H1 (cell line): ENCODE data around the gene NR1D2. TPM values are rescaled to one million over a fixed set of nuclear protein-coding genes. Genes with fewer than 3 reads are reported as not detected.

Source experiments
- CTCF ChIA-PET: fragments of 300-600 bp; sonication (Branson Sonifier 250); formaldehyde crosslinking; loops from one replicate; lab custom pipeline; 2021; ENCODE audit not compliant: partially characterized antibody; lab: Charles Lee
- POLR2A ChIA-PET: fragments of 300-600 bp; sonication (Branson Sonifier 250); formaldehyde crosslinking; loops from one replicate; lab custom pipeline; 2021; ENCODE audit warnings: inconsistent platforms; ENCODE audit not compliant: partially characterized antibody; lab: Charles Lee
- DNase-seq, 2 experiments: peaks; one replicate each; pipeline versions ENCODE4 v3.0.0 to v3.0.0-alpha.2; 2010 to 2022; ENCODE audit warnings: low spot score in 2 of 2, low read depth in 1 of 2, mixed read lengths in 1 of 2
- FAIRE-seq: peaks from 2 replicates; lab custom pipeline; 2011; peaks lifted over from hg19 to GRCh38; lab: Jason Lieb, UNC
- H2AFZ ChIP-seq: 2 replicates; pipeline ENCODE4 v1.8.1; 2012; ENCODE audit warnings: low read length, inconsistent platforms
- H2AK5ac ChIP-seq: 2 replicates; pipeline ENCODE4 v1.6.1; 2013; ENCODE audit warnings: low read depth, low read length
- H2BK120ac ChIP-seq: replicated peaks from 2 replicates; pipeline ENCODE3; 2013; ENCODE audit warnings: low read depth, low read length, inconsistent platforms
- H2BK12ac ChIP-seq: 2 replicates; pipeline ENCODE4 v1.6.1; 2013; ENCODE audit warnings: low read depth, low read length
- H2BK15ac ChIP-seq: 2 replicates; pipeline ENCODE4 v1.6.1; 2013; ENCODE audit warnings: low read length
- H2BK20ac ChIP-seq: 2 replicates; pipeline ENCODE4 v1.6.1; 2013; ENCODE audit warnings: low read length
- H2BK5ac ChIP-seq: 2 replicates; pipeline ENCODE4 v1.6.1; 2013; ENCODE audit warnings: low read depth, low read length
- H3K14ac ChIP-seq: 2 replicates; pipeline ENCODE4 v1.6.1; 2013; ENCODE audit warnings: inconsistent platforms; ENCODE audit not compliant: insufficient read length
- H3K18ac ChIP-seq: 2 replicates; pipeline ENCODE4 v1.6.1; 2013; ENCODE audit warnings: low read length; ENCODE audit errors: extremely low read depth
- H3K23ac ChIP-seq: 2 replicates; pipeline ENCODE4 v1.6.1; 2013; ENCODE audit warnings: inconsistent platforms; ENCODE audit not compliant: insufficient read length
- H3K23me2 ChIP-seq: 2 replicates; pipeline ENCODE4 v1.6.1; 2013; ENCODE audit warnings: low read depth, low read length
- H3K27ac ChIP-seq: 2 replicates; pipeline ENCODE4 v1.6.1; 2011; ENCODE audit warnings: low read depth, low read length, inconsistent platforms
- H3K27me3 ChIP-seq, 4 experiments: replicated peaks in 1 of 4; 1 replicate in 1 of 4; 2 replicates in 3 of 4; pipeline versions ENCODE4 v1.6.1 to v1.8.1; 2011 to 2013; ENCODE audit warnings: low read length in 3 of 4, mild to moderate bottlenecking in 3 of 4, inconsistent platforms in 2 of 4, mixed read lengths in 2 of 4, moderate library complexity in 1 of 4; ENCODE audit not compliant: control insufficient read depth in 3 of 4, insufficient read depth in 3 of 4; ENCODE audit errors: extremely low read depth in 1 of 4
- H3K36me3 ChIP-seq, 4 experiments: 2 replicates each; pipeline versions ENCODE4 v1.6.1 to v1.8.1; 2011 to 2013; ENCODE audit warnings: mild to moderate bottlenecking in 4 of 4, low read length in 3 of 4, moderate library complexity in 2 of 4, control low read depth in 1 of 4, inconsistent platforms in 1 of 4; ENCODE audit not compliant: insufficient read depth in 4 of 4, control insufficient read depth in 2 of 4
- H3K4ac ChIP-seq: replicated peaks from 2 replicates; pipeline ENCODE3; 2013; ENCODE audit warnings: low read length, low read depth, mixed read lengths, inconsistent platforms; ENCODE audit not compliant: insufficient read length
- H3K4me1 ChIP-seq, 4 experiments: replicated peaks in 1 of 4; 1 replicate in 1 of 4; 2 replicates in 3 of 4; pipeline versions ENCODE4 v1.6.1 to v1.8.1; 2011 to 2013; ENCODE audit warnings: low read length in 3 of 4, inconsistent platforms in 2 of 4, mixed read lengths in 1 of 4; ENCODE audit not compliant: insufficient read depth in 4 of 4, control insufficient read depth in 3 of 4
- H3K4me2 ChIP-seq, 2 experiments: 2 replicates each; pipeline versions ENCODE4 v1.6.1 to v1.8.1; 2011 to 2013; ENCODE audit warnings: low read depth in 2 of 2, low read length in 2 of 2, control low read depth in 1 of 2, inconsistent platforms in 1 of 2, mild to moderate bottlenecking in 1 of 2; ENCODE audit not compliant: insufficient read depth in 1 of 2
- H3K4me3 ChIP-seq, 4 experiments: fragments of 200-600, 300-600 bp in 1 of 4; sonication (generic), shearing (Covaris generic), sonication (Bioruptor Twin) in 1 of 4; 2 replicates each; pipeline versions ENCODE4 v1.5.1 to v1.8.1; 2011 to 2016; ENCODE audit warnings: low read length in 4 of 4, low read depth in 3 of 4, control low read depth in 2 of 4, inconsistent platforms in 2 of 4, mild to moderate bottlenecking in 2 of 4, mixed read lengths in 1 of 4, moderate library complexity in 1 of 4; ENCODE audit not compliant: insufficient read depth in 2 of 4; ENCODE audit errors: extremely low read depth in 1 of 4
- H3K56ac ChIP-seq: replicated peaks from 2 replicates; pipeline ENCODE3; 2013; ENCODE audit warnings: low read depth, mild to moderate bottlenecking, mixed read lengths, low read length, inconsistent platforms; ENCODE audit not compliant: insufficient read length
- H3K79me1 ChIP-seq: 2 replicates; pipeline ENCODE4 v1.6.1; 2013; ENCODE audit warnings: low read depth, low read length, control low read depth
- H3K79me2 ChIP-seq, 2 experiments: 2 replicates each; pipeline versions ENCODE4 v1.6.1 to v1.8.1; 2012 to 2013; ENCODE audit warnings: low read length in 2 of 2, mild to moderate bottlenecking in 2 of 2, inconsistent platforms in 1 of 2; ENCODE audit not compliant: insufficient read depth in 2 of 2, control insufficient read depth in 1 of 2
- H3K9ac ChIP-seq, 4 experiments: replicated peaks in 1 of 4; 1 replicate in 1 of 4; 2 replicates in 3 of 4; pipeline versions ENCODE4 v1.6.1 to v1.8.1; 2011 to 2013; ENCODE audit warnings: low read depth in 3 of 4, low read length in 3 of 4, control low read depth in 2 of 4, mild to moderate bottlenecking in 2 of 4, moderate library complexity in 2 of 4, inconsistent platforms in 1 of 4; ENCODE audit errors: extremely low read depth in 1 of 4
- H3K9me3 ChIP-seq, 2 experiments: 2 replicates each; pipeline versions ENCODE4 v1.6.1 to v1.8.1; 2012 to 2013; ENCODE audit warnings: mild to moderate bottlenecking in 2 of 2, moderate library complexity in 2 of 2, control low read depth in 1 of 2, inconsistent platforms in 1 of 2, low read depth in 1 of 2, low read length in 1 of 2, mixed read lengths in 1 of 2; ENCODE audit not compliant: insufficient read depth in 2 of 2
- H4K20me1 ChIP-seq, 2 experiments: replicated peaks in 1 of 2; 2 replicates each; pipeline versions ENCODE3 to v1.8.1; 2011 to 2013; ENCODE audit warnings: inconsistent platforms in 2 of 2, low read length in 2 of 2, mild to moderate bottlenecking in 1 of 2; ENCODE audit not compliant: insufficient read depth in 2 of 2, control insufficient read depth in 1 of 2
- H4K5ac ChIP-seq: 2 replicates; pipeline ENCODE4 v1.6.1; 2013; ENCODE audit warnings: low read length, low read depth, mixed read lengths, inconsistent platforms; ENCODE audit not compliant: insufficient read length
- H4K8ac ChIP-seq: 2 replicates; pipeline ENCODE4 v1.8.0; 2013; ENCODE audit warnings: mild to moderate bottlenecking, moderate library complexity, low read length, inconsistent platforms; ENCODE audit not compliant: insufficient read depth; ENCODE audit errors: extremely low read depth
- H4K91ac ChIP-seq: replicated peaks from 2 replicates; pipeline ENCODE3; 2013; ENCODE audit warnings: low read length, mixed read lengths, inconsistent platforms; ENCODE audit not compliant: insufficient read length
- CHD2 ChIP-seq: IDR thresholded peaks from 2 replicates; pipeline ENCODE4 v1.6.1; 2012; ENCODE audit warnings: low read length, improper control_type of control experiment
- CTBP2 ChIP-seq: IDR thresholded peaks from 2 replicates; pipeline ENCODE4 v1.7.0; 2011; ENCODE audit warnings: borderline replicate concordance, mild to moderate bottlenecking, moderate library complexity, mixed read lengths, low read length; ENCODE audit not compliant: insufficient read depth, insufficient read length
- TAF1 ChIP-seq: IDR thresholded peaks from 2 replicates; pipeline ENCODE4 v1.6.1; 2011; ENCODE audit warnings: mild to moderate bottlenecking, low read depth, low read length
- TBP ChIP-seq: IDR thresholded peaks from 2 replicates; pipeline ENCODE4 v1.6.1; 2011; ENCODE audit warnings: low read depth, low read length, improper control_type of control experiment
- WGBS, 2 experiments: shearing (Covaris generic) in 1 of 2; methylation state at CpG; one replicate each; pipeline versions ENCODE4 v1.1.6 to v1.1.7; 2013 to 2015; ENCODE audit warnings: low lambda C conversion rate in 2 of 2, mixed read lengths in 2 of 2, inconsistent platforms in 1 of 2, low coverage in 1 of 2, missing lambda C conversion rate in 1 of 2; ENCODE audit not compliant: insufficient replicate concordance in 2 of 2, insufficient coverage in 1 of 2, insufficient read length in 1 of 2; ENCODE audit errors: extremely low coverage in 1 of 2, missing lambda C conversion rate in 1 of 2; 5-methylcytosine and 5-hydroxymethylcytosine counted together
- polyA plus RNA-seq, 7 experiments: library from polyadenylated mRNA; depleted of rRNA in 3 of 7; stranded (reverse) in 5 of 7; unstranded in 2 of 7; fragments of >200 nt in 5 of 7; fragments of 200-250 nt in 2 of 7; gene quantifications; 1 replicate in 5 of 7; 2 replicates in 1 of 7; 4 replicates in 1 of 7; pipeline versions ENCODE4 v1.2.1 to v1.2.3, GENCODE V29; 2011 to 2013; ENCODE audit warnings: missing spikeins in 2 of 7, mixed read lengths in 2 of 7
- total RNA-seq: library from RNA; stranded (reverse); fragmentation: NEBNext Ultra II Directional; extraction: Animal tissue kit (Norgen Biotek cat#: 25700); gene quantifications from 2 replicates; pipeline ENCODE4 v1.2.1, GENCODE V29; 2021
- TF ChIP-seq, protein P1 (sequence below), 3 experiments: IDR thresholded peaks; 1 replicate in 2 of 3; 2 replicates in 1 of 3; pipeline versions ENCODE4 v1.5.1 to v1.6.1; 2011; ENCODE audit warnings: low read length in 3 of 3, mild to moderate bottlenecking in 3 of 3, inconsistent platforms in 2 of 3, low read depth in 1 of 3, moderate library complexity in 1 of 3; ENCODE audit not compliant: insufficient read depth in 1 of 3; ENCODE audit errors: control extremely low read depth in 1 of 3

Gene NR1D2
- total and polyA plus RNA-seq, 2 of the 8 experiments (the other 6 are each of a cell fraction or from before 2014, with no cell fraction given): 5.9 to 21.7 TPM

DNA sequence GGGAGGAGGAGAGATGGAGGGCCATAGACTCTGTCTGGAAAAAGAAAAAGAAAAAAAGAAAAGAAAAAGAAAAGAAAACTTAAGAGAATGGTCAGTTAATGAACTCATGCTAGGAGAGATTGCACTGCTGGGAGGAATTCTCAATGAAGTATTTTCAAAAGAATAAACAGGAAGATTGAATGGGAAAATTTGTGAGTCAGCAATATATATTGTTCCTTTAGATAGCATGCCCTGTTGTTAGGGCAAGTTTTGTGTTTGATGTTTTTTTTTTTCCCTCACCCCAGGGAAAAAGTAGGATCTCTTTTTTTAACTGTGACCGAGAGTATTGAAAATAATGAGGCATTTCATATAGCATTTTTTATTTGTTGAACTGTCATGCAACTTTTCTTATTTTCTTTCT, 7.8 kb upstream of the NR1D2 start:
- no peak for DNase-seq
- no peaks in the 10 kb centered on the region for H3K9me3 ChIP-seq
- ChIA-PET POLR2A (interaction anchor here (1.1 to 19.1 kb wide), 3 partner anchors 9 to 17 kb away, joined by 3 to 363 read pairs (median 5); partner anchors contain the start of genes NKIRAS1 and RPL15), CTCF (interaction anchor here (0.8 kb wide), 1 partner anchor 12 kb away, joined by 3 read pairs; no protein-coding TSS in a partner anchor)
- WGBS, 2 experiments: 93% methylated on average over 1 of the region's 1 CpG; no CpG with 5 or more reads in 1 of the 2 experiments
- H3K4ac ChIP-seq: no peak overlapping the region
- no peak overlapping the region for H2AK5ac ChIP-seq
- no peak overlapping the region for H3K23ac ChIP-seq
- H4K91ac ChIP-seq: no peak overlapping the region
- no peaks in the 10 kb centered on the region for H4K20me1 ChIP-seq
- H3K79me2 ChIP-seq: no peaks in the 10 kb centered on the region
- H2BK120ac ChIP-seq: no peak overlapping the region
- no peaks in the 10 kb centered on the region; a peak in 1 of 8 replicates for H3K36me3 ChIP-seq
- no peak overlapping the region for H2AFZ ChIP-seq
- no peak overlapping the region for H4K8ac ChIP-seq
- no peaks in the 10 kb centered on the region for H3K27me3 ChIP-seq
- no peaks in the 10 kb centered on the region for H3K23me2 ChIP-seq
- no peak overlapping the region for H3K27ac ChIP-seq
- no peak overlapping the region for H3K9ac ChIP-seq
- peaks cover 0 to 2% (median 0%) of the 10 kb centered on the region in 4 experiments; a peak in 1 of 7 replicates for H3K4me1 ChIP-seq
- H3K56ac ChIP-seq: no peak overlapping the region
- no peak overlapping the region for H3K4me3 ChIP-seq
- no peak overlapping the region for H3K14ac ChIP-seq
- no peak overlapping the region for H2BK12ac ChIP-seq
- H2BK20ac ChIP-seq: no peak overlapping the region
- no peak overlapping the region for H3K4me2 ChIP-seq
- H3K79me1 ChIP-seq: no peaks in the 10 kb centered on the region
- TF ChIP-seq CHD2 (no peak), TBP (no peak), TAF1 (no peak), CTBP2 (no peak)
- TF ChIP-seq, protein P1, sequence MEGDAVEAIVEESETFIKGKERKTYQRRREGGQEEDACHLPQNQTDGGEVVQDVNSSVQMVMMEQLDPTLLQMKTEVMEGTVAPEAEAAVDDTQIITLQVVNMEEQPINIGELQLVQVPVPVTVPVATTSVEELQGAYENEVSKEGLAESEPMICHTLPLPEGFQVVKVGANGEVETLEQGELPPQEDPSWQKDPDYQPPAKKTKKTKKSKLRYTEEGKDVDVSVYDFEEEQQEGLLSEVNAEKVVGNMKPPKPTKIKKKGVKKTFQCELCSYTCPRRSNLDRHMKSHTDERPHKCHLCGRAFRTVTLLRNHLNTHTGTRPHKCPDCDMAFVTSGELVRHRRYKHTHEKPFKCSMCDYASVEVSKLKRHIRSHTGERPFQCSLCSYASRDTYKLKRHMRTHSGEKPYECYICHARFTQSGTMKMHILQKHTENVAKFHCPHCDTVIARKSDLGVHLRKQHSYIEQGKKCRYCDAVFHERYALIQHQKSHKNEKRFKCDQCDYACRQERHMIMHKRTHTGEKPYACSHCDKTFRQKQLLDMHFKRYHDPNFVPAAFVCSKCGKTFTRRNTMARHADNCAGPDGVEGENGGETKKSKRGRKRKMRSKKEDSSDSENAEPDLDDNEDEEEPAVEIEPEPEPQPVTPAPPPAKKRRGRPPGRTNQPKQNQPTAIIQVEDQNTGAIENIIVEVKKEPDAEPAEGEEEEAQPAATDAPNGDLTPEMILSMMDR (IDR thresholded peaks at IDR 0.05; ENCODE audit: control extremely low read depth in 1 of 3, insufficient read depth in 1 of 3, low read depth in 1 of 3, low read length in 3 of 3): no peak
- no peak overlapping the region for H3K18ac ChIP-seq
- no peak overlapping the region for H4K5ac ChIP-seq
- no peak overlapping the region for H2BK5ac ChIP-seq
- no peak for FAIRE-seq
- H2BK15ac ChIP-seq: no peak overlapping the region
